Dedifferentiated amniotic fluid mesenchymal stem cell (primary cell): ENCODE results near the gene SPIRE1.
"Not testable (repeated sequence)": the region's sequence is repeated elsewhere in the genome, so short reads cannot be mapped to it uniquely, and the experiment has no call there.

Experiments used
- DNase-seq: peaks from one replicate; pipeline ENCODE4 v3.0.0-alpha.2; 2016; ENCODE audit errors: extremely low spot score

SPIRE1 gene

DNA sequence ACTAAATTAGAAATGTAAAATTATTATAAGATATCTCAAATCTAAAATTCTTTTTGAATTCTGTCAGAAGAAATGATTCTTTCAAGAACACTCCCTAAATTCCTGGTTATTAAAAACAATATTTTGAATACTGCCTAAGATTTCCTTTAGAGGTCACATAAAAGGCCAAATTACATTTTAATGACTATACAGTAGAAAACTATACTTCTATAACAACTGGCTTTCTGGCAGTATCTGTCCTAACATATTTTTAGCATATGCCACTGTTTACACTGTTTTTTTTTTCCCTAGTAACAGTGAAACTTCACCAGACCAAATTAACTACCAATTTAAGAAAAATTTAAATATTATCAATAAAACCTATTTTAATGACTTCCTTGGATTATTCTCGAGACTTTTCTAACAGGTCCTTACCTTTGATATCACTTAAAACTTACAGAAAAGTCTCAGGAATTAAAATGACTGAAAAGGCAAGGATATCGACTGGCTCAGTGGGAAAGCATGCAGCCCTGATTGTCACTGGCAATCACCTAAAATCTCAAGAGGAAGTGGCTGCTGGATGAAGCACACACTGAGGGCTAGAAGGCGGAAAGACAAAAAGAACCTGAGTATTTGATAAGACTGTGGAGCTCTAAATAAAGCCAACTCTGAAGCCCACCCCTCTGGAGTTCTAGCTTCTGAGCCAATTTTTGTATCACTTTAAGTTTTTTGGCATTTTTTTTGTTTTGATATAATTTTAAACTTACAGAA is 59.6 kb downstream of the SPIRE1 start:
- no peak for DNase-seq

DNA sequence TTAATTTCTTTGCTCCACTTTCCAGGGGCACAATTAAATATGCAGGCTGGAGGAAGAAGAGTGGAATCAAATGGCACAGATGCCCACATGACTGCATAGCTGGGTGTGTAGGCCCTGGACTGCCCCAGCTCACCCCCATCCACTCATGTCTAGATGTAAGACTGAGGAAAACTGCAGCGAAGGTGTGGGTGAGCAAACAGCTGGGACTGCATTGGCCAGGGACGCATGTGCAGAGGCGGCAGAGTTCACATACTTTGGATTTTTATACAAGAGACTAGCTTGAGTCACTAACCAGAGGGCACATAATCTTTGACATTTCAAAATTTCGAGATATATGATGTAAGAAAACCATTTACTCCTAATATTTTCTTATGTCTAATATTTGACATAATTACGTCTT is 60.1 kb downstream of the SPIRE1 start:
- peak; percentile 84 for DNase-seq

DNA sequence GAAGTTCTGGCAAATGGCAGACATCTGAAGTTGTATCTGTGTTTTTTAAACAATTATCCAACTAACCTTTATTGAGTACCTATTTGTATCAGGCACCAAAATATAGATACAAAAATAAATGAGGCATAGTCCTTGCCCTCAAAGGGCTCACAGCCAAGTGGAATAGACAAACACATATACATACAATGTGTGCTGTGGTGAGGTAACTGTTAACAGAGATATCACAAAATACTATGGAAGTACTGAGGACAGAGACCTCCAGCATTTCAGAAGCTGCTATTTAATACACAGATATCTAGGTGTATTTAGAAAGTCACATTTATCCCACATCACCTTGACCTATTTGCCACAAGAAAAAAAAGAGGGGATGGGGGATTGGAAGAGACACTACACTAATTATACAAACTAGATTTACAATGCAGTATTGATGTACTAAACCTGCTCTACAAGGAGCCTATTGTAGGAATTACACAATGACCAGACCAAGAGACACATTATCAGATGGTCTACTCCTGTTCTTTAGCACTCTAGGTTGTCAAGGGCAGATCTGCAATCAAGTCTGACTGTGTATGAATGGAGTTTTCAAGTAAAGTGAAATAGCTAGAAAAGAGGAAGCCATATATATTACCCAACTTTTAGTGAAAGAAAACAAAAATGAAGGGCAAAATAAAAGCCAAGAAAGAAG is 62.2 kb downstream of the SPIRE1 start:
- DNase-seq: no peak

GRCh38 chr18:12593866-12594265 is 64.0 kb downstream of the SPIRE1 start:
- DNase-seq: peak; percentile 22

GRCh38 chr18:12592597-12593127 is 65.2 kb downstream of the SPIRE1 start:
- DNase-seq: no peak

DNA sequence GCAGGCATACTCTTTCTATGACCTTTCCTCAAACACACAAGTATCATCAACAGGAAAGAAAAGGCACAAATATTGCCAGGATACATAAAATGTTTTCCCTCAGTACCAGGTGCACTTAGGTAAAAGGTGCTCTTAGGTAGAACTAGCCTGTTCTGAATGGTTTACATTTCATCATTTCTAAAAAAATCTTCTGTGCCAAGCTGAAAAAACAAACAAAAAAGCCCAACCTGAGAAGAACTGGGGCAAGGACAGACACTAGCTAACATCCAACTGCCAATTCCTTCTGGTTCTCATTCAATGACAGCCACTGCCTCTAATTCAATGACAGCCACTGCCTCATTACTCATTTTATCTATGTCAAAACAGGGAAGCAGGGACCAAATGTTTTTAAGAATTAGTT is 68.5 kb downstream of the SPIRE1 start:
- no peak for DNase-seq

DNA sequence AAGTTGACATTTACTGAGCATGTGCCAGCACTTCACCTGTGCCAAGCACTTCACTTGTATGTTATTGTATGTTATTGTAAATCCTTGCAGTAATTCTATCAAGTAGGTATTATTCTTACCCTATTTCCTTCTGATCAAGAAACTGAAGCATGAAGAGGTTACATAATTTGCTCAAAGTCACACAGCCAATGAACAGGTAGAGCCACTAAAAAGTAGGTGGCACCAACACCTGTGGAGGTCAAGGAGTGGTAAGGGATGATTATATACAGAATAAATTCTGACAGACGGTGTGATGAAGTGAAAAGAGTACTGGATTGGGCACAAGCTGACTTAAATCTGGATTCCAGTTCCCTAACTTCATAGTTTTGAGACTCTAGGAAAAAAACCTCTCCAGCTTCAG is 71.0 kb downstream of the SPIRE1 start:
- no peak for DNase-seq

- DNase-seq: no peak
Measured at GRCh38 chr18:12585218-12585617, 72.7 kb downstream of the SPIRE1 start.

DNA sequence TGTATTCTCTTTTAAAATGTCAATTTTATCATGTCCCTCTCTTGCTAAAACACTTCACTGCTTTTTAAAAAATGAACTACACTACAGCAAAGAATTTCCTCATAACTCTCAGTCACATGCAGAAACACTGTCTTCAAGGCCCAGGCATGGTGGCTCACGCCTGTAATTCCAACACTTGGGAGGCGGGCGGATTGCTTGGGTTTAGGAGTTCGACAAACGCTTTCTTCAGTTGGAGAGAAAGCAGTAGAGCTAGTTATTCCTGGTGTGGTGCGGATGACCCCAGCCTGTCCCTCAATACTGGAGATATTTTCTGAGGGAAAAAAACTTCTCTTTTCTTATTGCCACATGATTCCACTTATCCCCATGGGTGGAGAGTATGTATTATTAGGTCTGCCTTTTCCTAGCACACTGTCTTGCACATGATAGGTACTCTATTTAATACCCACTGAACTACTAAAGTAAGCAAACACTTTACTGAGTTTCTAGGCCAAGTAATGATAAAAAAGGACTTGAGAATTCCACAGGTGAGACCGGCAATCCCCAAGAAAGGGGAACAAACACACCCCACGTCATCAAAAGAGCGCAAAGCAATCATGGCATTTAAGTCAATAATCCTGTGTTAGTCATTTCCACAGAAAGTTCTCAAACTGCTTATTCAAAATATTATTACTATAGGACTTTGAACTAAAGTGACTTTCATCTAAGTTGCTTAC is 77.1 kb downstream of the SPIRE1 start:
- DNase-seq: no peak

- no peak for DNase-seq
Measured at GRCh38 chr18:12579775-12580174, 78.1 kb downstream of the SPIRE1 start.

- DNase-seq: no peak
Measured at GRCh38 chr18:12577848-12578247, 80.1 kb downstream of the SPIRE1 start.

DNA sequence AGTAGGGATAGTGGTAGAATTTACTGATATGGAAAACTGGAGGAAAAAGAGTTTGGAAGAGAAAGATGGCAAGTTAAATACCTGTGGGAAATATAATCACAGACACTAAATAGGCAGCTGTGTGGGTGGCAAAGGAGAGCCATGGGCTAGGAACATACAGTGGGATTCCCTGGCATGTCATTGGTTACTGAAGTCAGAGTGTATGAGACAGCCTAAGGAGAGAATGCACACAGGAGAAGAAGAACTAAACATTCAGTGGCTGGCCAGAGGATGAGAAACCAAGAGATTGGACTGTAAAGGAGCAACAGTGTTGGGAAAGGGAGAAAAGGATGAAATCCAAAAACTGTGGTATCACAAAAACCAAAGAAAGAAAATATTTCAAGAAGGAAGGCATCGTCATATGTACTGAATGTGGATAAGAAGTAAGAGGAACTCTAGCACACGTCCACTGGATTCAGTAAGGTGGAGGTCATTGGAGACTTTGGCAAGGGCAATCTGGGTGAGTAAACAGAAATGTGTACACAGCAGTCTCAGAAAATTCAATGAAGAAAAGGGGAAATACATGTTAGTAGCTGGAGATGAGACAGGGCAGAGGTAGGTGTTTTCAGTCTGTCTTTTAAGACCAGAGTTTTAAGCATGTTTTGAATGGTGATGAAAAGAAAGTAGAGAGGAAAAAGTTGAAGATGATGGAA is 83.3 kb downstream of the SPIRE1 start:
- no peak for DNase-seq

- DNase-seq: no peak
Measured at GRCh38 chr18:12571630-12572029, 86.3 kb downstream of the SPIRE1 start.

- no peak for DNase-seq
Measured at GRCh38 chr18:12569791-12570190, 88.1 kb downstream of the SPIRE1 start.

DNA sequence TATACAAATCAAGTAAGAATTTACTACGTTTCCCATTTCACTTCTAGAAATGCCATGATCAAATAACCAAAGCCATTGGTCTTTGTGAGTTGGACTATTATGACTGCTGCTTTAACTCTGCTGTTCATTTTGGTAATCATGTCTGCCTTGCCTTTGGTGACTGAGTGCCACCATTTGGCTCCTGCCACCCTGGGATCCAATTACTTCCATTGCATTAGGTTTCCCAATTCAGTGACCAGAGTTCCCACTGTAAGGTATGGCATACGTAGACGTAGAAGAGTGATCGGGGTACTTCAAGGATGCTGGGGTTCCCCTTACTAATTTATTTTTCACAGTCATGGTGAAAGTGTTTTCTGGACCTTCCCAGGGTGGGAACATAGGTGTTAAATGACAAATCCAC is 90.1 kb downstream of the SPIRE1 start:
- DNase-seq: no peak

DNA sequence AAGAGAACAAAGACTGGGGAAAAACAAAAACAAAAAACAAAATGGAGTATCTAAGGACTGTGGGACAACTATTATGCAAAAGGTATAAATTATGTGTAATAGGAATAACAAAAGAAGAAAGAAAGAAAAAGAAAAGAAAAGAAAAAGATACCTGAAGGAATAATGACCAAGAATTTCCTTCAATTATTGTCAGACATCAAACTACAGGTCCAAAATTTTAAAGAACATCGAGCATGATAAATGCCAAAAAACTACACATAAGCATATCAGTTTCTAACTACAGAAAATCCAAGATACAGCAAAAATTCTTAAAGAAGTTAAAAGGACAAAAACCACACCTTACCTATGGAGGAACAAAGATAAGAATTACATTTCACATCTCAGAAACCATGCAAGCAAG is 93.0 kb downstream of the SPIRE1 start:
- DNase-seq: no peak

DNA sequence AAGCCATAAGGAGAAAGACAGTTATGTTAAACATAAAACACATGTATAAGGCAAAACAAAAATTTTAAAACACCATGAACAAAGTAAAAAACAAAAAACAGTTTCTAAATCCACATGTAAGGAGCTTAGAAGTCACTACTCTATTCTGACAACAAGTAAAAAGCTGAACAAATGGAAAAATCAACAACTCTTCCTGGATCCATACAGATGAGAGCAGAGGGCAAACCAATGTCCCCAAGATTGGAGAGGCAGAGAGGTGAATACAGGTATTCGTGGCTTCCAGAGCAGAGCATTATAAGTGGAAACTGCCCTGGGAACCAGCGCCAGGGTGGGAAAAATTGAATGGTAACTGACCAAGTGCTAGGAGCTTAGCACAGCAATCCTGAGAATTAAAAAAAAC is 93.5 kb downstream of the SPIRE1 start:
- no peak for DNase-seq

DNA sequence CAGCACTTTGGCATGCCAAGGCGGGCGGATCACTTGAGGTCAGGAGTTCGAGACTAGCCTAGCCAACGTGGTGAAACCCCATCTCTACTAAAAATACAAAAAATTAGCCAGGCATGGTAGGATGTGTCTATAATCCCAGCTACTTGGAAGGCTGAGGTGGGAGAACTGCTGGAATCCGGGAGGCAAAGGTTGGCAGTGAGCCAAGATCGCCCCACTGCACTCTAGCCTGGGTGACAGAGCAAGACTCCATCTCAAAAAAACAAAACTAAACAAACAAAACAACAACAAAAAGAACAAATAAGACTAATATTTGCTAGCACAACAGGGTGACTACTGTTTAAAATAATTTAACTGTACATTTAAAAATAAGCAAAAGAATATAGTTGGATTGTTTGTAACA is 97.3 kb downstream of the SPIRE1 start:
- DNase-seq: not testable (repeated sequence)

DNA sequence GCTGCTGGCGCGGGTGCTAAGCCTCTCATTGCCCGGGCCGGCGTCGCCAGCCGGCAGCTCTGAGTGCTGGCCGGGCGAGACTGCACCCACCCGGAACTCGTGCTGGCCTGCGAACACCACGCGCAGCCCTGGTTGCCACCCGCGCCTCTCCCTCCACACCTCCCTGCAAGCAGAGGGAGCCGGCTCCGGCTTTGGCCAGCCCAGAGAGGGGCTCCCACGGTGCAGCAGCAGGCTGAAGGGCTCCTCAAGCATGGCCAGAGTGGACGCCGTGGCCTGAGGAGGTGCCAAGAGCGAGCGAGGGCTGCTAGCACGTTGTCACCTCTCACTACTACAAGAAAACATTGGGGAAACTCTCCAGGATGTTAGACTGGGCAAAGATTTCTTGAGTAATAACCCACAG is 98.6 kb downstream of the SPIRE1 start:
- no peak for DNase-seq

DNA sequence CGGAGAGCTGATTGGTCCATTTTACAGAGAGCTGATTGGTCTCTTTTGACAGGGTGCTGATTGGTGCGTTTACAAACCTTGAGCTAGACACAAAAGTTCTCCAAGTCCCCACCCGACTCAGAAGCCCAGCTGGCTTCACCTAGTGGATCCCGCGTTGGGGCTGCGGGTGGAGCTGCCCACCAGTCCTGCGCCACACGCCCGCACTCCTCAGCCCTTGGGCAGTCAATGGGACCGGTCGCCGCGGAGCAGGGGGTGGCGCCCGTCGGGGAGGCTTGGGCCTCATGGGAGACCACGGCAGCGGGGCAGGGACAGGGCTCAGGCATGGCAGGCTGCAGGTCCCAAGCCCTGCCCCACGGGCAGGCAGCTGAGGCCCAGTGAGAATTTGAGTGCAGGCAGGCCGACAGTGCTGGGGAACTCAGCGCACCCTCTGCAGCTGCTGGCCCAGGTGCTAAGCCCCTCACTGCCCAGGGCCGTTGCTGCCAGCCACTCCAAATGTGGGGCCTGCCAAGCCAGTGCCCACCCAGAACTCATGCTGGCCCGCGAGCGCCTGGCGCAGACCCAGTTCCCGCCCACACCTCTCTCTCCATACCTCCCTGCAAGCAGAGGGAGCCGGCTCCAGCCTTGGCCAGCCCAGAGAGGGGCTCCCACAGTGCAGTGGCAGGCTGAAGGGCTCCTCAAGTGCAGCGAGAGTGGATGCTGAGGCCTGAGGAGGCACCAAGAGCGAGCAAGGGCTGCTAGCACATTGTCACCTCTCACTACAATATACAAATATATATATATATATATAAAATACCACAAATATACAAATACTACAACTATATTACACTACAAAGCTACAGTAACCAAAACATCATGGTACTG is 100.7 kb downstream of the SPIRE1 start:
- DNase-seq: no peak

GRCh38 chr18:12554796-12555388 is 103.0 kb downstream of the SPIRE1 start:
- no peak for DNase-seq
